Chondrocyte (in vitro differentiated cells): ENCODE results near the gene KIF2B. TPM values are rescaled to one million over a fixed set of nuclear protein-coding genes. Genes with fewer than 3 reads are reported as not detected.

Experiments
- DNase-seq: peaks from one replicate; pipeline ENCODE4 v3.0.0; 2021; ENCODE audit warnings: mixed read lengths, low spot score
- H3K27ac Mint-ChIP-seq: one replicate; pipeline ENCODE4 v1.8.0; 2021; ENCODE audit warnings: mild to moderate bottlenecking, moderate library complexity, mixed read lengths; ENCODE audit not compliant: unreplicated experiment
- H3K27me3 Mint-ChIP-seq: 2 replicates; pipeline ENCODE4 v1.8.0; 2021; ENCODE audit warnings: low read depth, mixed read lengths
- H3K36me3 Mint-ChIP-seq: 2 replicates; pipeline ENCODE4 v1.8.0; 2021; ENCODE audit warnings: low read depth, mixed read lengths
- H3K4me1 Mint-ChIP-seq: 2 replicates; pipeline ENCODE4 v1.8.0; 2021; ENCODE audit warnings: low read depth, mild to moderate bottlenecking, mixed read lengths
- H3K4me3 Mint-ChIP-seq: one replicate; pipeline ENCODE4 v1.8.0; 2021; ENCODE audit warnings: mild to moderate bottlenecking, moderate library complexity, mixed read lengths; ENCODE audit not compliant: unreplicated experiment
- H3K9me3 Mint-ChIP-seq: 2 replicates; pipeline ENCODE4 v1.8.0; 2021; ENCODE audit warnings: low read depth, mixed read lengths
- CTCF ChIP-seq: fragments of 200-600 bp; sonication (generic); IDR thresholded peaks from 2 replicates; pipeline ENCODE4 v1.5.0; 2021; ENCODE audit warnings: antibody characterized with exemption, mild to moderate bottlenecking, moderate library complexity
- long read RNA-seq: library from polyadenylated mRNA; stranded (forward); transcript quantifications from one replicate; pipeline ENCODE4 v2.0.0, GENCODE V29; 2021
- total RNA-seq: library from RNA; stranded (reverse); gene quantifications from 3 replicates; pipeline ENCODE4 v1.2.1, GENCODE V29; 2021

KIF2B gene, protein sequence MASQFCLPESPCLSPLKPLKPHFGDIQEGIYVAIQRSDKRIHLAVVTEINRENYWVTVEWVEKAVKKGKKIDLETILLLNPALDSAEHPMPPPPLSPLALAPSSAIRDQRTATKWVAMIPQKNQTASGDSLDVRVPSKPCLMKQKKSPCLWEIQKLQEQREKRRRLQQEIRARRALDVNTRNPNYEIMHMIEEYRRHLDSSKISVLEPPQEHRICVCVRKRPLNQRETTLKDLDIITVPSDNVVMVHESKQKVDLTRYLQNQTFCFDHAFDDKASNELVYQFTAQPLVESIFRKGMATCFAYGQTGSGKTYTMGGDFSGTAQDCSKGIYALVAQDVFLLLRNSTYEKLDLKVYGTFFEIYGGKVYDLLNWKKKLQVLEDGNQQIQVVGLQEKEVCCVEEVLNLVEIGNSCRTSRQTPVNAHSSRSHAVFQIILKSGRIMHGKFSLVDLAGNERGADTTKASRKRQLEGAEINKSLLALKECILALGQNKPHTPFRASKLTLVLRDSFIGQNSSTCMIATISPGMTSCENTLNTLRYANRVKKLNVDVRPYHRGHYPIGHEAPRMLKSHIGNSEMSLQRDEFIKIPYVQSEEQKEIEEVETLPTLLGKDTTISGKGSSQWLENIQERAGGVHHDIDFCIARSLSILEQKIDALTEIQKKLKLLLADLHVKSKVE
- total RNA-seq, result not detected in 3 replicates
- long read RNA-seq, result 0 reads

DNA sequence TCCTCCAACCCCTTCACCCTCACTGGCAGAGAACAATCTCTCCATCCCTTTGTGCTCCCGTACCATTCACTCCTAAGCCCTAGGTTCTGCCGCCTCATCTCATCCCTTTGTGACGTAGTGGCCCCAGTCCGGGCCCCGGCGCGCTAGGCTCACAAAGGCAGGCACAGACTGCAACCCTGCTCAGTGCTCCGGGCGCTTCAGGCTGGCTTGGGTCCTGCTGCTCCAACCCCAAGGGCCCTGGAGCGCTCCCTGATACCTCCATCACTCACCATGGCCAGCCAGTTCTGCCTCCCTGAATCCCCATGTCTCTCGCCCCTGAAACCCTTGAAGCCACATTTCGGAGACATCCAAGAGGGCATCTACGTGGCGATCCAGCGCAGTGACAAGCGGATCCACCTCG, at the start of gene KIF2B:
Gene KIF2B (plus strand): TSS at position 164 of the 400 bp plus-strand sequence. CDS start 107 bp downstream, at position 271.
- Mint-ChIP-seq H3K36me3 (no peaks in the 10 kb centered on the region), H3K27ac (no peak within 1 kb of the TSS), H3K4me1 (no peaks in the 10 kb centered on the region), H3K9me3 (no peaks in the 10 kb centered on the region), H3K27me3 (peaks cover 10% of the 10 kb centered on the region), H3K4me3 (no peak within 1 kb of the TSS)
- no peak for DNase-seq
- no peak for TF ChIP-seq CTCF

GRCh38 chr17:53780320-53780719, 42.4 kb upstream of the KIF2B start:
- H3K4me3 Mint-ChIP-seq, result no peak overlapping the region
- H3K9me3 Mint-ChIP-seq, result no peaks in the 10 kb centered on the region
- no peaks in the 10 kb centered on the region for H3K27me3 Mint-ChIP-seq
- H3K36me3 Mint-ChIP-seq, result no peaks in the 10 kb centered on the region
- no peak overlapping the region for H3K27ac Mint-ChIP-seq
- no peaks in the 10 kb centered on the region for H3K4me1 Mint-ChIP-seq
- DNase-seq, result no peak
- TF ChIP-seq CTCF, result no peak

DNA sequence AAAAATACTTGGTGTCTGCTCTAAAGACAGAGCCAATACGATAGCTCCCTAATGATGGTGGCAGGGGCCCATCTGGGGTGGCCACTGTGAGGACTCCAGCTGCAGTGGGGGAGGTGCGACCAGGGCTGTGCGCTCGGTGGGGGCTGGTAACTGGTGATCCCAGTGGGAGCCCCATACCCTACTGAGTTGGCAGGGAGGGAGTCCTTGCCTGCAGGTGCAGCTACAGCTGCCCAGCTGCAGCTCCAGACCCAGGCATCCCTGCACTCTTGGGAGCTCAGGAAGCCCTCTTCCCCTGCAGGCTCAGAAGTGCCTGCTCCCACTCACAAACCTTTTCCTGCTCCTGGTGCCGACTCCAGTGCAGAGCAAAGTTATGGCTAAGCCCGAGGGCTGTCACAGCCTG, 31.2 kb upstream of the KIF2B start:
- no peaks in the 10 kb centered on the region for H3K4me1 Mint-ChIP-seq

DNA sequence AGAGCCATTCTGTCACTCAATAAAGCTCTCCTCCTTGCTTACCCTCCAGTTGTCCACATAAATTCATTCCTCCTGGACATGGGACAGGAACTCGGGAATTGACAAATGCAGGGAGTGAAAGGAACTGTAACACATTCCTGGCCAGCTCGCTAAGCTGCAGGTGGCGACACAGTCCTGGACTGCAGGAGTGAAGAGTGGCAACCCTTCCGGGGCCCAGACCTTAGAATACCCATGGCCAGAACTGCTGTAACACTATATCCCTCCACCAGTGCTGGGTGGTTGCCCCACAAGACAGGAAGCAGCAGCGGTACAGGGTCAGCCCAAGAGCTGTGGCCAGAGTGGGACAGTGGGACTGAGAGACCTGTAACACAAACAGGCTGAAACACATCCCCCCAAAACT, 30.3 kb upstream of the KIF2B start:
- DNase-seq, result no peak
- Mint-ChIP-seq H3K4me3 (no peak overlapping the region), H3K9me3 (no peaks in the 10 kb centered on the region), H3K27ac (no peak overlapping the region), H3K27me3 (peaks cover 10% of the 10 kb centered on the region), H3K36me3 (no peaks in the 10 kb centered on the region), H3K4me1 (no peaks in the 10 kb centered on the region)
- TF ChIP-seq CTCF, result no peak

More for the DNA sequence above, 31.2 kb upstream of the KIF2B start:
- Mint-ChIP-seq H3K27me3 (peaks cover 10% of the 10 kb centered on the region), H3K27ac (no peak overlapping the region), H3K4me3 (no peak overlapping the region), H3K36me3 (no peaks in the 10 kb centered on the region), H3K9me3 (no peaks in the 10 kb centered on the region)
- no peak for DNase-seq
- TF ChIP-seq CTCF, result no peak

- Mint-ChIP-seq H3K27me3 (peaks cover 10% of the 10 kb centered on the region), H3K4me3 (no peak overlapping the region), H3K4me1 (no peaks in the 10 kb centered on the region), H3K36me3 (no peaks in the 10 kb centered on the region), H3K27ac (no peak overlapping the region), H3K9me3 (no peaks in the 10 kb centered on the region)
- TF ChIP-seq CTCF, result no peak
- no peak for DNase-seq
Observed at GRCh38 chr17:53792997-53793396, 29.7 kb upstream of the KIF2B start.
